ENCODE data around the gene CFAP221.

The CFAP221 gene

DNA sequence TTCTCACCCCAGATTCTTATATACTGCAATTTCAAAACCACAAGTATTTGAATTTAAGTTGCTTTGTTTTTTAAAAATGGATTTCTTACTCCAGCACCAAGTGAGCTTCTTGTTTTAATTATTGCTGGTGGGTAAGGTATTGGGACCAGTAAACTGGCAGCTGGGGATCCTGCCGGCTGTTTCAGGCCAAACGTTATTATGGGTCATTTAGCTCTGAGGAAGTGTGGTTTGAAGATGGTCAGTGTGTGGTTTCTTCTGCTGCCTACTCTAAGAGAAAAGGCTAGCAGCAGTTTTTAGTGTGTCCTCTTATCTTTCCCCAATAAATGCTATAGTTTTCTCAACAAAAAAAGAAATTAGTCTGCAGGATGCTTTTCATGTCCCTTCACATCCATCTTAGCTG lies 30.6 kb downstream of the CFAP221 start:
- DNase-seq (ENCODE audit: low spot score): no peak
- in situ Hi-C loops (cut with MboI; ENCODE audit: low pct_unique_long_range_greater_than_20kb, low sequenced_read_pairs, unreplicated experiment): no loop called here
- TF ChIP-seq CTCF (IDR thresholded peaks at IDR 0.05; ENCODE audit: extremely low read depth, insufficient read depth, missing control alignments): no peak

- in situ Hi-C loops (cut with MboI; ENCODE audit: low pct_unique_long_range_greater_than_20kb, low sequenced_read_pairs, unreplicated experiment): no loop called here
- DNase-seq (ENCODE audit: low spot score): no peak
- TF ChIP-seq CTCF (IDR thresholded peaks at IDR 0.05; ENCODE audit: extremely low read depth, insufficient read depth, missing control alignments): no peak
Measured at GRCh38 chr2:119575439-119575838, 31.2 kb downstream of the CFAP221 start.

- no peak for DNase-seq (ENCODE audit: low spot score)
- no peak for TF ChIP-seq CTCF (IDR thresholded peaks at IDR 0.05; ENCODE audit: extremely low read depth, insufficient read depth, missing control alignments)
- in situ Hi-C loops (cut with MboI; ENCODE audit: low pct_unique_long_range_greater_than_20kb, low sequenced_read_pairs, unreplicated experiment): no loop called here
Measured at GRCh38 chr2:119579424-119580295, 35.4 kb downstream of the CFAP221 start.

GRCh38 chr2:119580550-119581072 lies 36.4 kb downstream of the CFAP221 start:
- in situ Hi-C loops (cut with MboI; ENCODE audit: low pct_unique_long_range_greater_than_20kb, low sequenced_read_pairs, unreplicated experiment): no loop called here
- no peak for DNase-seq (ENCODE audit: low spot score)
- no peak for TF ChIP-seq CTCF (IDR thresholded peaks at IDR 0.05; ENCODE audit: extremely low read depth, insufficient read depth, missing control alignments)

- TF ChIP-seq CTCF (IDR thresholded peaks at IDR 0.05; ENCODE audit: extremely low read depth, insufficient read depth, missing control alignments): no peak
- in situ Hi-C loops (cut with MboI; ENCODE audit: low pct_unique_long_range_greater_than_20kb, low sequenced_read_pairs, unreplicated experiment): no loop called here
- no peak for DNase-seq (ENCODE audit: low spot score)
Measured at GRCh38 chr2:119583291-119583690, 39.0 kb downstream of the CFAP221 start.

- in situ Hi-C loops (cut with MboI; ENCODE audit: low pct_unique_long_range_greater_than_20kb, low sequenced_read_pairs, unreplicated experiment): no loop called here
- no peak for DNase-seq (ENCODE audit: low spot score)
- TF ChIP-seq CTCF (IDR thresholded peaks at IDR 0.05; ENCODE audit: extremely low read depth, insufficient read depth, missing control alignments): no peak
Measured at GRCh38 chr2:119584469-119584868, 40.2 kb downstream of the CFAP221 start.

All from GM13977 (cell line).